DMS 273 treated with DMSO at 0.1 percent for 48 hours (cell line): ENCODE results near the gene ARL3.
"Not testable (repeated sequence)": the region's sequence is repeated elsewhere in the genome, so short reads cannot be mapped to it uniquely, and the experiment has no call there.

Source experiments
- DNase-seq: peaks from one replicate; lab custom pipeline; 2025; lab: John Stamatoyannopoulos, UW

Gene ARL3

DNA sequence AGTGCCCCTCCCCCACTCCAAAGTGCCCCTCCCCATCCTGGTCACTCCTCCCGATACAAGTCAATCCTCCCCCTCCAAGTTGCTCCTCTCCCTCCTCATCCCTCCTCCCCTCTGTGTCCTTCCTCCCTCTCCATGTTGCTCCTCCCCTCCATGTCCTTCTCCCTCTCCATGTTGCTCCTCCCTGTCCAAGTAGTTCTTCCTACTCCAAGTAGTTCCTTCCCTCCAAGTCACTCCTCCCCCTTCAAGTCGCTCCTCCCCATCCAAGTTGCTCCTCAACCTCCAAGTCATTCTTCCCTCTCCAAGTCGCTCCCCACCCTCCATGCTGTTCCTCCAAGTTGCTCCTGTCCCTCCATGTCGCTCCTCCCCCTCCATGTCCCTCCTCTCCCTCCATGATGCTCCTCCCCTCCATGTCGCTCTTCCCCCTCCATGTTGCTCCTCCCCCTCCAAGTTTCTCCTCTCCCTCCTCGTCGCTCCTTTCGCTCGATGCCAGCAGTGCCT, 20.9 kb upstream of the ARL3 start:
- no peak for DNase-seq

GRCh38 chr10:102732661-102733060, 18.5 kb upstream of the ARL3 start:
- DNase-seq, result no peak

- no peak for DNase-seq
Observed at GRCh38 chr10:102731222-102731800, 17.1 kb upstream of the ARL3 start.

- no peak for DNase-seq
Observed at GRCh38 chr10:102729029-102730026, 15.1 kb upstream of the ARL3 start.

DNA sequence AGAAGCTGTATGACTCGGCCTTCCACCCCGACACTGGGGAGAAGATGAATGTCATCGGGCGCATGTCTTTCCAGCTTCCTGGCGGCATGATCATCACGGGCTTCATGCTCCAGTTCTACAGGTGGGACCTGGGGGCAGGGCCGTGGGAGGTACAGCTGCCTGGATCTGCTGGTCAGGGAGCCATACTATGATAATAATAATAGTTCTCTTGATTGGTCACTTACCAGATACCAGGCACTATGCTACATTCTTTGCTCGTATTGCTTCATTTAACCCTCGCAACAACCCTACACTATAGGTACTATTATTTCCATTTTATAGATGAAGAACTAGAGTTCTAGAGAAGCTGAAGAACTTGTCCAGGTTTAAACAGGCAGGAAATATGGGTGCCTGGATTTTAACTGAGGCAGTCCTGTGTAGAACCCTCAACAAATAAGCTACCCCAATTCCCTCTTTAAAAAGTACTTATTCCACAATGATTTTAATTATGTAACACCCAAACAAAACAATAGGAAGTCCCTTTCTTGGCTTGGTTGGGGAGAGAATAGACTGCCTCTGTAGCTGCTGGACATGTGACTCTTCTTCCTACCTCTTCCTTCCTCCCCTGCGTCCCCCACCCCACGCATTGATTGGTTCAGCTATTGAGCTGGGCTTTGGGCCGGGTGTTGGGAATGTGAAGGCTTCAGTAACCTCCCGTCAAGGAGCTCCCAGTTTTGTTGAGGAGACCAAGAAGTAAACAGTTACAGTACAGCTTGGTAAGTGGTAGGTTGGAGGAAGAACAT, 13.0 kb upstream of the ARL3 start:
- DNase-seq, result no peak

DNA sequence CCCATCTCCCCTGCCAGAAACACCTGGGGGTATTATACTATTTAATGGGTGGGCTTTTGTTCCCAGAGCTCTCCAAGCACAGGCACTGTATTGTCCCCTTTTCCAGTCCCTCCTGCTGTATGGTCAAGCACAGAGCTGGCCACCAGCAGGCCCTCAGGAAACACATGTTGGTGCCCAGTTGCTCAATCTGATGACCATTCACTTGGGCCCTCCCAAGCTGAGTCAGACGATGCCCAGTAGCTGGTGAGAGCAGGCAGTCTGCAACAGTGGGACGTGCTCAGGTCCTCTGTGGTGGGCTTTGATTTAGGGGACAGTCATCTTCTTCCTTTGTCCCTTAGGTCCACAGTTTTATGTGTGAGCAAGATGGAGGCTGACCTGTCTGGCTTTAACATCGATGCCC, 12.1 kb upstream of the ARL3 start:
- no peak for DNase-seq

DNA sequence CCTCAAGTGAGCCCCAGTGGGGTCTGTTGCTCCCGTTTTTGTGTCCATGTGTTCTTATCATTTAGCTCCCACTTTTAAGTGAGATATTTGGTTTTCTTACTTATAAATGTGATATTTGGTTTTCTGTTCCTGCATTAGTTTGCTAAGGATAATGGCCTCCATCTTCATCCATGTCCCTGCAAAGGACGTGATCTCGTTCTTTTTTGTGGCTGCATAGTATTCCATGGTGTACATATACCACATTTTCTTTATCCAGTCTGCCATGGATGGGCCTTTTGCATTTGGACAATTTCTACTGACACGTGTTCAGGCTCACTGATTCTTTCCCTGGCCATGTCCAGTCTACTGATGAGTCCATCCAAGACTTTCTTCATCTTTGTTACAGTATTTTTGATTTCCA, 9.8 kb upstream of the ARL3 start:
- DNase-seq, result no peak

GRCh38 chr10:102721954-102722353, 7.8 kb upstream of the ARL3 start:
- DNase-seq, result no peak

DNA sequence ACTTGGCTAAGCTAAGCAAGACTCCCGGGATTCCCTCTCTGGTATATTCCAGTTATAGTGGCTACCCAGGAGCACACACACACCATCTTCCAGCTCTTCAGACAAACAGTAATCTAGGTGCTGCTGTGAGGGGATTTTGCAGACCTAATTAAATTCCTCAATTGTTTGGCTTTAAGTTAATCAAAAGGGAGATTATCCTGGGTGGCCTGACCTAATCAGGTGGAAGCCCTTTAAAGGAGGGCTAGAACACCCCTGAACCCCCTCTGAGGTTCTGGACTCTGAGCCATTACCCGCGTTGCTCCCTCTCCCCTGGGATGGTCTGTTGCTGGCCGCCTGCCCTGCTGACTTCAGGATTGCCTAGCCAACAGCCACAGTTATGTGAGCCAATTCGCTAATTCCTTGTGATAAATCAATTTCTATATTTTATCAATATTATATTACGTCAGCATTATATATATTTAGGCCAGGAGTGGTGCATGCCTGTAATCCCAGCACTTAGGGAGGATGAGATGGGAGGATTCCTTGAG, 6.6 kb upstream of the ARL3 start:
- no peak for DNase-seq

DNA sequence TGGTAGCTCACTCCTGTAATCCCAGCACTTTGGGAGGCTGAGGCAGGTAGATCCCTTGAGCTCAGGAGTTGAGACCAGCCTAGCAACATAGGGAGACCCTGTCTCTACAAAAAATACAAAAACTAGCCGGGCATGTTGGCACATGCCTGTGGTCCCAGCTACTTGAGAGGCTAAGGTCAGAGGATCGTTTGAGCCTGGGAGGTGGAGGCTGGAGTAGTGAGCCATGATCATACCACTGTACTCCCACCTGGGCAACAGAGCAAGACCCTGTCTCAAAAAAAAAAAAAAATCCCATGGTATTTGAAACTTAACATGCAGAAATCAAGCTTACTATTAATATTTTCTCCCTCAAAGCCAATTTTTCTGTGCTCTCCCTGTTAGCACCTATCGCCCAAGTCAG, 6.1 kb upstream of the ARL3 start:
- no peak for DNase-seq

- peak; percentile 16 for DNase-seq
Observed at GRCh38 chr10:102718220-102718619, 4.0 kb upstream of the ARL3 start.

DNA sequence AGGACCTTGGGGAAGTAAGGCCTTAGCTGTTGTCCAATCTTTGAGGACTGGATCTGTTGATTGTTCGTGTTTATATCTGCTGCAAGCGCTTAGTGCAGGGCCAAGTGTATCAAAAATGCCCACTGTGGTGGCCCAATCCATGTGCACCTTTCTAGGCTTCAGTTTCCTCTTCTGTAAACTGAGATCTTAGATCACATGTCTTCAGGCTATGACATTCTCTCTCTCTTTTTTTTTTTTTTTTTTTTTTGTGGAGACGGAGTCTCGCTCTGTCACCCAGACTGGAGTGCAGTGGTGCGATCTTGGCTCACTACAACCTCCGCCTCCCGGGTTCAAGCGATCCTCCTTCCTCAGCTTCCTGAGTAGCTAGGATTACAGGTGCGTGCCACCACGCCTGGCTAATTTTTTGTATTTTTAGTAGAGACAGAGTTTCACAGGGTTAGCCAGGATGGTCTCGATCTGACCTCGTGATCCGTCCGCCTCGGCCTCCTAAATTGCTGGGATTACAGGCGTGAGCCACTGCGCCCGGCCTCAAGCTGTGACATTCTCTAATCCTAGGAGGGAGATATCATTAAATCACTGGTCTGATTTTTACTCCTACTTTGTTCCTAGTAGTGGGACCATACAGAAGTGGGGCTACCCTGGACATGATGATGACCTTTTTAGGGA, 2.8 kb upstream of the ARL3 start:
- not testable (repeated sequence) for DNase-seq

DNA sequence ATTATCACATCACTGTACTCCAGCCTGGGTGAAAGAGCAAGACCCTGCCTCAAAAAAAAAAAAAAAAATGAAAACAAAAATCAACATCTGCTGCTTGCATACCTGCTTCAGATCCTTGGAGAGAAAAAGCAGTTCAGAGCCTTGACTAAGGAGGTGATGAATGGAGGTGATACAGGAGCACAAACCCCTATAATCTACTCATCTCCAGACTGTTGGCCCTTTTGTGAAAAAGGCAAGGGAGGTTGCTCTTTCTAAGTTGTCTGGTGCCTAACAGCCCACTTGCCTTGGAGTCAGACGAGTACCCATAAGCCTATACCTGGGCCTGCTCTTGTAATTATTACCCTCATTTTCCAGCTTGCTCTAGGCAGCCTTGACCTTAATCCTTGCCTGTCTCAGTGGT, 1.7 kb upstream of the ARL3 start:
- no peak for DNase-seq

GRCh38 chr10:102714621-102715455, 641 bp upstream of the ARL3 start, which contains the start of gene SFXN2:
Gene SFXN2, plus strand, starts transcription at chr10:102714636. Its CDS starts 12,001 bp downstream, at chr10:102726637.
- no peak for DNase-seq

GRCh38 chr10:102713539-102713813, 721 bp downstream of the ARL3 start:
- no peak for DNase-seq

DNA sequence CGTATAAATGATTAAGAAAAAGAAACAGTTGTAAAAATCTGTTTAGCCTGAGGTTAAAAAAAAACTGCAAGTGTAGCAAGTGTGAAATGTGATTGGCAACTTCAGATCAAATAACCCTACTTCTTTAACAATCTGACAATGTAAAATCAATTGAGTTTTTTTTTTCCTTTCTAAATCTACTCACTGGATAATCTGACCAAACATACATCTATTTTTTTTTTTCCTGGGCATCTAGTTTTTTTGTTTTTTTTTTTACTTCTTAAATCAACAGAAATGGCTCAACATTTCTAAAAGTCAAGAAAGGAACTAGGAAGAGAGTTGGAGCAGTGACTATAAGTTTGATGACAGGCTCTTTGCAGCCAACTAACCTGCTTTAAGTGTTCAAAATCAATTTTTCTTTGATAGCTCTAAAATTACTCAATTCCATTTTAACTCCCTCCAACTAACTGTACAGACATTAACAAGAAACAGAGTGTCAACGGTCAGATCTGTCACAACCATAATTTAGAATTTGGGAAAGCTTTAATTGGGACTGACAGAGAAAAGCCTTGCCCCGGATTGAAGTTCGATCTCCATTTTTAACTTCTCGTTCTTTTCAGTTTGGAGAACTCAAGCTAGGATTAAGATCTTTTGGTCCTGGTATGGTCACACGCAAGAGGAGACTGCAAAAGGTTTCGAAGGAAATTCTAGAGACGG, 1.2 kb downstream of the ARL3 start:
- no peak for DNase-seq

GRCh38 chr10:102712089-102712488, 2.1 kb downstream of the ARL3 start:
- no peak for DNase-seq

DNA sequence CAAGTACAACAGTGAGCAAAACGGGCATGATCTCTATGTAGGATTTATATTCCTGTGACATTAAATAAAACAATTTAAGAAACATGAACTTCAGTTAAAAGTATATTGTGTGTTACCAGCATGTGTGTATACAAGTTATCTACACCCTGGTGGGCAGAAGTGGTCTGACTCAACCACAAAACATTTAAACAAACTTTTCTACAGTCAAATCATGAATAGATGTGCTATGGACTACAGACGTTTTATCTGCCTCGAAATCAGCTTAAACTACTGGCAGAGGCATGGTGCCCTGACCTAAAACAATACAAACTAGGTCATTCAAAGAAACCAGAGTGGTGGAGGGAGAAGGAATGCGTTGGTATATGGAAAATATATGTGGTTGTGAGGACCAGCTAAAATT, 3.6 kb downstream of the ARL3 start:
- DNase-seq, result no peak

DNA sequence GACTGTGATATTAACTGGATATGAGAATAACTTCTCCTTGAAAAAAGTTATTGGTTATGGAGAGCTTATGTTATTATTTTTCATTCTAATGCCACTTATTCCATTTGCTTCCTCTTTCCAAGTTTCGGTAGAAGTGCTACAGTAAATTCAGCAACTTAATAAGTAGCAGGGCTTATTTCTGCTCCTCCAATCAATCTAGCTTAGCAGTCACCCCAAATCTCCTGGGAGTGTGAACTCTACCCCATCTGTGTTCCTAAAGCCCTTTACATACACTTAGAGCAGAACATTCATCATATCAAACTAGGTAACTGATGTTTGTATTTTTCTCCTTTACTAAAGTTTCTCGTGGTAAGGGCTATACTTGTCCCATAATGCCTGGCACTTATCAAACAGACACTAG, 8.7 kb downstream of the ARL3 start:
- DNase-seq, result no peak

GRCh38 chr10:102704915-102705314, 9.3 kb downstream of the ARL3 start:
- DNase-seq, result no peak
